GM23248 (cell line): Measurements from ENCODE around the gene OXSR1. TPM values are rescaled to one million over a fixed set of nuclear protein-coding genes. Genes with fewer than 3 reads are reported as not detected.

Source experiments
- DNase-seq: peaks from one replicate; pipeline ENCODE4 v3.0.0-alpha.2; 2015
- H2AFZ ChIP-seq: fragments of 200-600 bp; sonication (generic); 2 replicates; pipeline ENCODE4 v1.6.1; 2016; ENCODE audit warnings: antibody characterized with exemption
- H3F3A ChIP-seq: fragments of 200-600 bp; sonication (generic); 2 replicates; pipeline ENCODE4 v1.6.1; 2016; ENCODE audit warnings: mild to moderate bottlenecking, antibody characterized with exemption, mixed run types; ENCODE audit not compliant: insufficient read depth
- H3K27ac ChIP-seq: fragments of 200-600 bp; sonication (generic); 2 replicates; pipeline ENCODE4 v1.5.1; 2016; ENCODE audit warnings: mild to moderate bottlenecking
- H3K27me3 ChIP-seq: fragments of 200-600 bp; sonication (generic); replicated peaks from 2 replicates; pipeline ENCODE4 v1.6.1; 2016; ENCODE audit warnings: mild to moderate bottlenecking; ENCODE audit not compliant: insufficient read depth
- H3K36me3 ChIP-seq: fragments of 200-600 bp; sonication (generic); 2 replicates; pipeline ENCODE4 v1.6.1; 2016; ENCODE audit warnings: low read depth, mild to moderate bottlenecking
- H3K4me1 ChIP-seq: fragments of 200-600 bp; sonication (generic); 2 replicates; pipeline ENCODE4 v1.6.1; 2016; ENCODE audit warnings: mild to moderate bottlenecking; ENCODE audit not compliant: insufficient read depth
- H3K4me2 ChIP-seq: fragments of 200-600 bp; sonication (generic); one replicate; pipeline ENCODE4 v1.6.1; 2016; ENCODE audit warnings: mild to moderate bottlenecking; ENCODE audit not compliant: unreplicated experiment
- H3K4me3 ChIP-seq: fragments of 200-600 bp; sonication (generic); 2 replicates; pipeline ENCODE4 v1.5.1; 2016; ENCODE audit warnings: mild to moderate bottlenecking
- H3K79me2 ChIP-seq: fragments of 200-600 bp; sonication (generic); 2 replicates; pipeline ENCODE4 v1.6.1; 2016; ENCODE audit warnings: mild to moderate bottlenecking; ENCODE audit not compliant: insufficient read depth
- H3K9ac ChIP-seq: fragments of 200-600 bp; sonication (generic); 2 replicates; pipeline ENCODE4 v1.6.1; 2016; ENCODE audit warnings: mild to moderate bottlenecking
- H3K9me2 ChIP-seq: fragments of 200-600 bp; sonication (generic); 2 replicates; pipeline ENCODE4 v1.6.1; 2016; ENCODE audit warnings: mixed run types, mild to moderate bottlenecking, moderate library complexity; ENCODE audit not compliant: insufficient read depth
- H3K9me3 ChIP-seq: fragments of 200-600 bp; sonication (generic); one replicate; pipeline ENCODE4 v1.6.1; 2017; ENCODE audit warnings: low read depth
- H4K20me1 ChIP-seq: fragments of 200-600 bp; sonication (generic); 2 replicates; pipeline ENCODE4 v1.6.0; 2016; ENCODE audit not compliant: insufficient read depth
- EZH2 ChIP-seq: fragments of 200-600 bp; sonication (generic); IDR thresholded peaks from 2 replicates; pipeline ENCODE4 v1.6.1; 2018; ENCODE audit warnings: antibody characterized with exemption, mild to moderate bottlenecking; ENCODE audit not compliant: insufficient read depth, poor library complexity, severe bottlenecking
- EZH2phosphoT487 ChIP-seq: fragments of 200-600 bp; sonication (generic); IDR thresholded peaks from 2 replicates; pipeline ENCODE4 v1.6.1; 2018; ENCODE audit warnings: antibody characterized with exemption, moderate library complexity, mild to moderate bottlenecking, low read depth; ENCODE audit not compliant: insufficient read depth
- WGBS, 2 experiments: methylation state at CpG; one replicate each; pipeline ENCODE4 v1.1.6; 2015 to 2017; ENCODE audit warnings: low lambda C conversion rate in 2 of 2, low coverage in 1 of 2; ENCODE audit errors: missing lambda C conversion rate in 2 of 2; 5-methylcytosine and 5-hydroxymethylcytosine counted together
- in situ Hi-C: fragments of 300-500 bp; cut with MboI; formaldehyde crosslinking; loops from 2 replicates; pipeline ENCODE4 v1.15.0; 2020
- polyA plus RNA-seq: library from polyadenylated mRNA; unstranded; fragments of >200 nt; fragmentation: Nextera tagmentation; extraction: Ambion mirVana; gene quantifications from 2 replicates; pipeline ENCODE4 v1.2.1, GENCODE V29; 2016
- total RNA-seq: library from RNA; depleted of rRNA; stranded (reverse); fragments of >200 nt; shearing (Covaris generic); gene quantifications from 2 replicates; pipeline ENCODE4 v1.2.3, GENCODE V29; 2014

Gene OXSR1
- total and polyA plus RNA-seq, 2 experiments from 2014 or later = 17.1 to 29.5 TPM

DNA sequence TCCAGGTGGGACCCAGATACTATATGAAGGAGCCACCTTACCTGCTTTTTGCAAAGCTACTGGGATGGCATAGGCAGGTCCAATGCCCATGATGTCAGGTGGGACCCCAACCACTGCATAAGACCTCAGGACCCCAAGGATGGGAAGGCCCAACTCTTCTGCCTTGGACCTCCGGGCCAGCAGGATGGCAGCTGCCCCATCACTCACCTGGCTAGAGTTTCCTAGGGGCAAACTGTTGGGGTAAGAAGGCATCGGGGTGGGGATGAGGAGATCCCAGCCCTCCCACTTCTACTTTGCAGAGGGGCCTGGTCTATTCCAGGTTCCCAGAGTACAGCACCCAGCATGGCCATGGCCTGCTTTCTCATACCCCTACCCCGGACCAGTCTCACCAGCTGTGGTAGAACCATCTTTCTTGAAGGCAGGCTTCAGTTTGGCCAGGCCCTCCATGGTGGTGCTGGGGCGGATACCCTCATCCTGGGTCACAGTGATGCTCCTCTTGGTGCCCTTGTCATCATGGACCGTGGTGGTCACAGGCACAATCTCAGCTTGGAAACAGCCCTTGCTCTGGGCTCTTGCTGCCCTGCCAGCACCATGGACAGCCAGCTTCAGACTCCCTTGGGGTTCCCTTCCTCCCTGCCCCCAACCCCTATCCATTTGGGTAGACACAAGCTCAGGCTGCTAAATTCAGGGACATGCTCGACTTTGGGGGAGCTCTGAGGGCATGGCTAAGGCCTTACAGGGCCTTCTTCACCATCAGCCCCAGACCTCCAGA lies 39.0 kb upstream of the OXSR1 start:
- no peaks in the 10 kb centered on the region; the same call in 1 of the 2 replicates for H4K20me1 ChIP-seq
- DNase-seq = no peak
- no peaks in the 10 kb centered on the region for H3K9me3 ChIP-seq
- no peak overlapping the region for H3K27ac ChIP-seq
- no peaks in the 10 kb centered on the region for H3K9me2 ChIP-seq
- 94 to 97% methylated on average over 6 of the region's 6 CpGs for WGBS, 2 experiments
- no peak overlapping the region for H3K4me3 ChIP-seq
- in situ Hi-C loops = no loop called here
- H3K4me2 ChIP-seq = no peak overlapping the region
- no peaks in the 10 kb centered on the region for H3K79me2 ChIP-seq
- no peaks in the 10 kb centered on the region for H3K4me1 ChIP-seq
- no peak overlapping the region for H3K9ac ChIP-seq
- H2AFZ ChIP-seq = no peak overlapping the region
- peaks cover 18% of the 10 kb centered on the region; the same call in 1 of the 2 replicates for H3K36me3 ChIP-seq
- no peaks in the 10 kb centered on the region for H3K27me3 ChIP-seq
- TF ChIP-seq EZH2 (no peak), EZH2phosphoT487 (no peak)
- H3F3A ChIP-seq = no peaks in the 10 kb centered on the region

- no peak overlapping the region for H3K4me3 ChIP-seq
- TF ChIP-seq EZH2 (no peak), EZH2phosphoT487 (no peak)
- H3K79me2 ChIP-seq = no peaks in the 10 kb centered on the region
- DNase-seq = no peak
- no peak overlapping the region for H3K4me2 ChIP-seq
- no peaks in the 10 kb centered on the region for H3K4me1 ChIP-seq
- H3K27ac ChIP-seq = no peak overlapping the region
- no peaks in the 10 kb centered on the region for H3K27me3 ChIP-seq
- H3K9ac ChIP-seq = no peak overlapping the region
- H3K9me3 ChIP-seq = no peaks in the 10 kb centered on the region
- in situ Hi-C loops = no loop called here
- no peaks in the 10 kb centered on the region for H3F3A ChIP-seq
- no peaks in the 10 kb centered on the region; the same call in 1 of the 2 replicates for H4K20me1 ChIP-seq
- H3K36me3 ChIP-seq = peaks cover 18% of the 10 kb centered on the region; the same call in 1 of the 2 replicates
- H2AFZ ChIP-seq = no peak overlapping the region
- 94 to 97% methylated on average over 4 of the region's 4 CpGs for WGBS, 2 experiments
- no peaks in the 10 kb centered on the region for H3K9me2 ChIP-seq
These were observed 37.6 kb upstream of the OXSR1 start for GRCh38 chr3:38127611-38128302.

DNA sequence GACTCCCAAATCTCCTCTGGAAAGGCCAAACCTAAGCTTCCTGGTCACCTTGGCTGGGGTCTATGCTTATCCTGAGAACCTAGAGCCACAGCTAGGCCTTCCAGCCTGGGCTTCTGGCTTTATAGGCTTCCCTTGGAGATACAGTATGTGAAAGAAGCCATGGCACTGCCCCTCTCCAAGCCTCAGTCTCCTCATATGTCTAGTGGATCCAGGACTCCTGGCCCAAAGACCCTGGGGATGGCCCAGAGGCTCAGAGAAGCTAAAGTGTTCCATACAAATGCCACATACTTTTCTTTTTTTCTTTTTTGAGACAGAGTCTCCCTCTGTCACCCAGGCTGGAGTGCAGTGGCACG lies 37.1 kb upstream of the OXSR1 start:
- no peak overlapping the region for H3K4me3 ChIP-seq
- no peaks in the 10 kb centered on the region for H3K4me1 ChIP-seq
- no peak for TF ChIP-seq EZH2phosphoT487
- no peak for TF ChIP-seq EZH2
- H3K36me3 ChIP-seq = peaks cover 18% of the 10 kb centered on the region; the same call in 1 of the 2 replicates
- no peaks in the 10 kb centered on the region for H3K27me3 ChIP-seq
- DNase-seq = no peak
- in situ Hi-C loops = no loop called here
- 95 to 100% methylated on average over 1 of the region's 1 CpG for WGBS, 2 experiments
- no peaks in the 10 kb centered on the region for H3K79me2 ChIP-seq
- no peaks in the 10 kb centered on the region for H3K9me2 ChIP-seq
- H3F3A ChIP-seq = no peaks in the 10 kb centered on the region
- H3K9ac ChIP-seq = no peak overlapping the region
- no peak overlapping the region for H3K27ac ChIP-seq
- H3K9me3 ChIP-seq = no peaks in the 10 kb centered on the region
- no peaks in the 10 kb centered on the region; the same call in 1 of the 2 replicates for H4K20me1 ChIP-seq
- H2AFZ ChIP-seq = no peak overlapping the region
- H3K4me2 ChIP-seq = no peak overlapping the region

GRCh38 chr3:38129058-38129457 lies 36.3 kb upstream of the OXSR1 start:
- Histone ChIP-seq H3K79me2 (no peaks in the 10 kb centered on the region), H3K9me3 (no peaks in the 10 kb centered on the region), H2AFZ (no peak overlapping the region), H3K4me1 (no peaks in the 10 kb centered on the region), H3K9ac (no peak overlapping the region), H3K4me3 (no peak overlapping the region), H3K27me3 (no peaks in the 10 kb centered on the region), H3K9me2 (no peaks in the 10 kb centered on the region), H3K27ac (no peak overlapping the region), H4K20me1 (no peaks in the 10 kb centered on the region; the same call in 1 of the 2 replicates), H3F3A (no peaks in the 10 kb centered on the region), H3K36me3 (peaks cover 18% of the 10 kb centered on the region; the same call in 1 of the 2 replicates), H3K4me2 (no peak overlapping the region)
- no peak for DNase-seq
- in situ Hi-C loops = no loop called here
- no peak for TF ChIP-seq EZH2
- no peak for TF ChIP-seq EZH2phosphoT487
- WGBS, 2 experiments = 86 to 92% methylated on average over 5 of the region's 5 CpGs
